Cerebellar cortex (tissue), 1 donor: ENCODE data around the gene PLEKHG4B.

Experiments
- DNase-seq: peaks from one replicate; pipeline ENCODE4 v3.0.0-alpha.2; 2015; ENCODE audit warnings: low spot score

PLEKHG4B gene

DNA sequence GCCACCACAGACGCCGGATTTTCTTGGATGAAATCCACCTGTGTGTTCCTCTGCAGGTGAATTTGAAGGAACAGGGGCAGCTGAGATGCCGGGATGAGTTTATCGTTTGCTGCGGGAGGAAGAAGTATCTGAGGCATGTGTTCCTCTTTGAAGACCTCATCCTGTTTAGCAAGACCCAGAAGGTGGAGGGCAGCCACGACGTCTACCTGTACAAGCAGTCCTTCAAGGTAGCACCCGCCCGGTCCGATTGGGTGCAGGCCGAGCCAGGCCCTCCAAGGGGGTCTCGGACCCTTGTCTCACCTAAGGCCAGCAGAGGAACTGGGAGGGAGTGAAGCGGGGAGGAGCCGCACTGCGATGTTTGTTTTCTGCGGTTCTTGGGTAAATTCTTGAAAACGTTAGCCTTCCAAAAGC lies 80.9 kb downstream of the PLEKHG4B start:
- DNase-seq: no peak

DNA sequence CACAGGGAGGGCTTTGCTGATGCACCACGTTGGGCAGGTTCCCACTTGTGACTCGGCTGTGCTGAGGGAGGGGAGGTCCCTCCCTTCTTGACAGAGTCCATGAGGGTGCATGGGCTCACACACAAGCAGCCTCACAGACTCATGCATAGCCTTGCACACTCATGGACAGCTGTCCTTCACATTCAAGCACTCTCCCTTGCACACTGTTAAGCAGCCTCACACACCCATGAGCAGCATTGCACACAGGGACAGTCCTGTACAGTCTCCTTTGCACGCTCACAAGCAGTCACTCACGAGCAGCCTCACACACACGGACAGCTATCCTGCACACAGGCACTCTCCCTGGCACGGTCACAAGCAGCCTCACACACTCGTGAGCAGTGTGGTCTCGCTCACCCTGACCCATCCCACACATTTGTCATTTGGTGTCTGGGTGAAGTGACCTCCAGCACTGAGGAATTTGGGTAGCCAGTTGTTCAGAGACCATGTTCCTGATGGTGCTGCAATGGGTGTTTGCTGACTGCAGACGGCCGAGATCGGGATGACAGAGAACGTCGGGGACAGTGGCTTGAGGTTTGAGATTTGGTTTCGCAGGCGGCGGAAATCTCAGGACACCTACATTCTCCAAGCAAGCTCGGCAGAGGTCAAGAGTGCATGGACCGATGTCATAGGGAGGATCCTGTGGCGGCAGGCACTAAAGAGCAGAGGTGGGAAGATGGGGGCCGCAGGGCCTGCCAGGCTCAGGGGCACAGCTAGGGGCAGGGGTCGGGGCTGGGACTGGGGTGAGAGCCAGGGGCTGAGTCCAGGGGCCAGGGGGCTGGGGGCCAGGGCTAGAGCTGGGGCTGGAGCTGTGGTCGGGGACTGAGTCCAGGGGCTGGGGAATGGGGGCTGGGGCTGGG lies 81.7 kb downstream of the PLEKHG4B start:
- DNase-seq: no peak

DNA sequence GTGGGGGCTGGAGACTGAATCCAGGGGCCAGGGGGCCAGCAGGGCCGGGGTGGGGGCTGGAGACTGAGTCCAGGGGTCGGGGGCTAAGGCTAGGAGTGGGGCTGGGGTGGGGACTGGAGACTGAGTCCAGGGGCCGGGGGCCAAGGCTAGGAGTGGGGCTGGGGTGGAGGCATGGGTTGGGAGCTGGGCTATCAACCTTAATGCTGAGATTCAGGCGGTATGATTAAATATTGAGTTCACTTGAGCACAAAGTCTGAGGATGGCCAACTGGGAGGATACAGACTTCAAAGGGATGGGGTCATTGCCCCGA lies 82.3 kb downstream of the PLEKHG4B start:
- DNase-seq: no peak

DNA sequence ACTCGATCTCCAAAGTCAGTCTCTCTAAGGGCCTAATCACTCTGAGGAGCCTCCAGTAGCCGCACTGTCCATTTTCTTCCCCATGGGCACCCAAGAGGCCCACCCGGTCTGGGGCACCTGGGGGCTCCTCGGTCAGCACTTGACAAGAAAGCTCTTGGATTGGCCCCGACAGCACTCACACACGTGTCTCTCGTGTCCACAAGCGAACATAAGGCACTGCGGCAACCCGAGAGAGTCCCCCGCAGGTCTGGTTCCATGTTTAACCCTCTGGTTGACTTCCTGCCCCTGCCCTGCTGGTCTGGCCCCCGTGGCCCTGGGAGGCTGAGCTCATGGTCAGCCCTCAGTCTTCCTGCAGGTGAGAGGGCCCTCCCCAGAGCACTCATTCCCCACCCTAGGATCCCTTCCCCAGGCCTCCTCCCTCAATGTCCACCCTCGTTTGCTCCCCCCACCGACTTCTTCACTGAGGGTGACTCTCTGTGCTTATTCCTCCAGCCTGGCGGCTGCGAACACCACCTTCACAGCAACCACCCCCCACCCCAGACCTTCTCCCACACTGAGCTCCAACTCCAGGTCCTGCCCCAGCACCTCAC lies 83.0 kb downstream of the PLEKHG4B start:
- DNase-seq: no peak

- no peak for DNase-seq
Measured at GRCh38 chr5:176296-176823, 84.4 kb downstream of the PLEKHG4B start.

DNA sequence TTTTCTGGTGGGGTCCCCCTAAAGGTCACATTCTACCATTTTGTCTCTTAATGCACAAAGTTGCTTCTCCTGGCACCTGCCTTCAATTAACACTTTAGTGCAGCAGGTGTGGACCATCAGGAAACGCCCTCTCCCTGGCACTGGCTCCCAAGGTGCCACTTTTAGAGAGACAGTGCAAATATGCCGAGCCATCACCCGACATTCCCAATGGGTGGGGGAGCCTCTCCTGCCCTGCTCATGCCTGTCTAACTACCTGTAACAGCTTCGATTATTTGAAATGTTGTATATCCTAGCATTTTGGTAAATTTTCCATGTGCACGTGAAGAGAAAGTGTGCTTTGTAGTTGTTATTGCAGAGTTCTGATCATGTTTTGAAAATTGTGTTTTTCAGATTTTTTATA lies 86.1 kb downstream of the PLEKHG4B start:
- no peak for DNase-seq

DNA sequence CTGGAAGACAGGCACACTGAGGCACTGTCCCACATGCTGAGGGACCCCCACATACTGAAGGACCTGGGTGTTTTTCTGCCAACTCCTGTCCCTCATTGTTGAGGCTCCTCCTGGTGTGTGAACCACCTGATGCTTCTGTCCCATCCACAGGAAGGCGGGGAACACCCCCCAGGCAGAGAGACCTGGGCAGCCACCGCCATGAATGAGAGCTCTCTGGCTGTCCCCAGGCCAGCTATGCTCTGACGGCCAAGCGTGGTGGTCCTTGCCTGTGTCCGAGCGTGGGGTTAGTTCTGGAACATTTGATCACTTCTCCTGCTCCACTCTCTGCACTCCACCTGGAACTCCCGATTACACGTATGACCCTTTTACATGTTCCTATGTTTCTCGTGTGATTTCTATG lies 87.4 kb downstream of the PLEKHG4B start:
- no peak for DNase-seq

DNA sequence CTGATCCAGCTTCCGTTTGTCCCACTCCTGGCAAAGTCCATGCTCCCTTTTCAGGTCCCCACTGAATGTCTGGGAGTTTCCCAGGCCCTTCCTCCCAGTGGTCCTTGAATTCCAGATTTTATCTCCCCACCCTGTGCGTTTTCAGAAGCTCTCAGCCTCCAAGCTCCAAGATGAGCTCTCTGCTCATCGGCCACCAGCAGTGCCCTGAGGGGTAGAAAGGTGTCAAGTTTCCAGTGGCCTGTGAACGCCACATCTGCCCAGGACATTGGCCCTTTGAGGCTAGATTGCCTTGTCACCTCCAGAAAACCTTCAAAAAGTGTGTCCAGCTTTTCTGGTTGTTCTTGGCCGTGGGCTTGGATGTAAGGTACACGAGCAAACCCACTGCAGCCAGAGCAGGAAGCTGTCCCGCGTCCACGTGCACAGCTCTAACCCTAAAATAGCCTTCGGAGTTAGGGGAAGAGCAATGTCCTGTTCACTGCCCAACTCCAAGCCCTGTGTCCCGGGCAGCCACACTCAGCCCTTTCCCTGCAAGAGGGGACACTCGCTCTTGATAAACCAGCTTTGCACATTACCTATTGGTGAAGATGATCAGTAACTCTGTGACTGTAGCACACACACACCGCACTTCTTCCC lies 88.4 kb downstream of the PLEKHG4B start:
- DNase-seq: no peak

- DNase-seq: no peak
Measured at GRCh38 chr5:181160-181559, 89.2 kb downstream of the PLEKHG4B start.

DNA sequence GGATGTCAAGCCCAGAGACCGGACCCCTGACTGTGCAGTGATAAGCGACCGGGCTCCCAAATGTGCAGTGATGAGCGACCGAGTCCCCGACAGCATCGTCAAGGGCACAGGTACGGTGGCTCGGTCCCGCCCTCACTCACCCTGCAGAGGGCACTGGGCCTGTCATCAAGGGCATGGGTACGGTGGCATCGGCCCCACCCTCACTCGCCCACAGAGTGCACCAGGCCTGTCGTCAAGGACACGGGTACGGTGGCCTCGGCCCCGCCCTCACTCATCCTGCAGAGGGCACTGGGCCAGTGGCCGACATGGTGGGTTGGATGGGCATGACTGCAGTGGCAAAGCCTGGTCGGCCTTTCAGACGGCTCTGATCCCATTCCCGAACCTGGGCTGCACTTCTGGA lies 89.6 kb downstream of the PLEKHG4B start:
- no peak for DNase-seq

DNA sequence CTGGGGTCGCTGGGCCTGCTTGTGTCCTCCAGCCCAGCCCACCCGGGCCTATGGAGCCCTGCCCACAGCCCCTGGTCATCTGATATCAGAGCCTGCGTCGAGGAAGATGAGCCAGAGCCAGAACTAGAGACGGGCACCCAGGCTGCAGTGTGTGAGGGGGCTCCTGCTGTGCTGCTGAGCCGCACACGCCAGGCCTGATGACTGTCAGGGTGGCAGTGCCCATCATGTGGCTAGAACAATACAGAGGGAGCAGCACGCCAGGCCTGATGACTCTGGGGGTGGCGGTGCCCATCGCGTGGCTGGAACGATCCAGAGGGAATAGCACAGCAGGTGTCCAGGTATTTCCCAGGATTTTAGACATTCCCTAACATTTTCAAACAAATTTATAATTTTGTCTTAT lies 90.2 kb downstream of the PLEKHG4B start:
- no peak for DNase-seq

GRCh38 chr5:184471-184870 lies 92.5 kb downstream of the PLEKHG4B start:
- no peak for DNase-seq

DNA sequence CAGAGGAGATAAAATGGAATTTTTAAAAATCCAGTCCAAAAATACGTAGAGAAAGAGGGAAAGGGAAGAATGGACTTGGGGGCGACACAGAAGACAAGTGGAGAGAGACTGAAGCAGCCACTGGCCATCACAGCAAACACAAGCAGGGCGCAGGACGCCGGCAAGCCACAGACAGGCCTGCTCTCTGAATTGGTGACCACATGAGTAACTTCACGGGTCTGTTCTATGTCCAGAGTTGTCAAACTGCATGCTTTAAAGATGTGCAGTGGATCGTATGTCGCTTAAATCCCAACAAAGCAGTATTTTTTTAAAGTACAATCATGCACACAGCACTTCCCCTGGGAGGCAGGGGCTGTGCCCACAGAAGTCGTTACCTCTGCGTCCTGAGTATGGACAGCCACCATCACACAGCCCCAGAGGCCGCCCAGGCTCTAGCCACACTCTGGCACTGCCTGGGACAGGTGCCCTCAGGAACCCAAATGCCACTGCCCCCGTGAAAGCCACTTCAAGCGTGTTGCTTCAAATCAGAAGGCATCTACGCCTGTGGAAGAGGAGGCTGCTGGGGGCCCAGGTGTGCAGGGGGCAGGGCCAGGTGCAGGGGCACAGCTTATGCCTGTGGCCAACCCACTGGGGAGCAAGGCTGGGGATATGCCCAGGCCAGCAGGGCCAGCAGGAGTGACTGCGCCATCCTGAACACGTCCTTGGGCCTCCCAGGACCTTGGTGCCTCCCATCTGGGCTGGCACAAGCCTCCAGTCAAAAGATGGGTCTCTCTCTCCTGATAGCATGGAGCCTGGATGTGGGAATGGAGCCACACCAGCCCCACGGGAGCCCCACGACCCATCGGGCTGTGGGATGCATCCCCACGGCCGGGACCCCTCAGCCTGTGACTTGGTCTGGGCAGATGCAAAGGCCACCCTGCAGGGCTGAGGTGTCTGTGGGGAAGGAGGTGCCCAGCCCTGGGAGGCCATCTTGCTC lies 93.4 kb downstream of the PLEKHG4B start:
- DNase-seq: no peak

- DNase-seq: no peak
Measured at GRCh38 chr5:186091-187041, 94.4 kb downstream of the PLEKHG4B start.

DNA sequence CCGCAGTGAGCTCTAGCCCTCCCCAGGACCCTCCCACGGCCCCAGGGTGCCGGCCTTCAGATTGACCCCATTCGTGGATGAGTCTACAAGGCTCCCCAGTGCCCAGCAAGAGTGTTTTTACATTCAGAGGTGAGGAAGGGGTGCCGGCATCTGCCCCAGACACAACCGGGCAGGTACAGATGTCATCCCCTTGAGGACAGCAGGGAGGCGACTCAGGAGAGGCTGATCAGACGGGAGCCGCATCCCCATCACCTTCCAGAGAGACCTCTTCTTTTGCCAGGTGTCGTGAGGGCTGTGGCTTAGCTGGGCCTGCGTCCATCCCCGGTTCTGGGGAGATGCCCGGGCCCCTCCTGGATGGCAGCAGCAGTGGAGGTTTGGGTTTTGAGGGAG lies 95.1 kb downstream of the PLEKHG4B start:
- no peak for DNase-seq

DNA sequence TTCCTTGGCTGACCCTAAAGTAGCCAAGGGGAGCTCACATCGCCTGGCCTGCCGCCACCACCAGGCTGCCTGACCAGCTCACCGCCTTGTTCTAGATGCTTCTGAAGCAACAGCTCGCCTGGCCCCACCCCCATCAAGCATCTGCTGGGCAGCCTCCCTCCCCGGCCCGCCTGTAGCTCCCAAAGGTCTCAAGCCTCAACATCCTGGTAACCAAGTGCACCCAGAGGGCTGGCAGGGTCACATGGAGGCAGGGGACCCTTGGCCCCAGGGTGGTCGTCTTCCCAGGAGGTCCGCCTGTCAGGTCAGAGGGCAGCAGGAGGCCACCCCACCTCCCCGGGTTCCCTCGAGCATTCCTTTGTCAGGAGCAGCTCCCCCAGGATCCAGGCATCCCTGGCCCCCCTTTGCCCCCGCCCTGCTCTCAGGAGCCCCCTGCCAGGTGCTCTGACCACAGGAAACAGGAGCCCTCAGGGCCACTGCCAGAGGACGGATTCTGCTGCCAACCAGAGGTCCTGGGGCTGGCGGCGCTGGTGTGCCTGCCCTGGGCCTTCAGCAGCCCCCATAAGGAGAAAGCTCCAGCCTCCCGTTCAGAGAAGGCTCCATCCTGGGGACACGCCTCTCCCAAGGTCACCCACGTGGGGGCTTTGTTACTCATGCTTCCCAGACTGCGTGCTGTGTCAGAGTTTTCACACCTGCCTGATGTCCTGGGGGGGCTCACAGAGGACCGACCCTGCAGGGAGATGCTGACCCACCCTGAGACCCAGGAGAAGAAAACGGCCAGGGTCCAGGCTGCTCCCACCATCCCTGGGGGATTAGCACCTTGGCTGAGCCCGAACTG lies 95.9 kb downstream of the PLEKHG4B start:
- no peak for DNase-seq

GRCh38 chr5:188488-189481 lies 96.8 kb downstream of the PLEKHG4B start:
- DNase-seq: peak; percentile 89

- DNase-seq: no peak
Measured at GRCh38 chr5:189486-189885, 97.5 kb downstream of the PLEKHG4B start.

DNA sequence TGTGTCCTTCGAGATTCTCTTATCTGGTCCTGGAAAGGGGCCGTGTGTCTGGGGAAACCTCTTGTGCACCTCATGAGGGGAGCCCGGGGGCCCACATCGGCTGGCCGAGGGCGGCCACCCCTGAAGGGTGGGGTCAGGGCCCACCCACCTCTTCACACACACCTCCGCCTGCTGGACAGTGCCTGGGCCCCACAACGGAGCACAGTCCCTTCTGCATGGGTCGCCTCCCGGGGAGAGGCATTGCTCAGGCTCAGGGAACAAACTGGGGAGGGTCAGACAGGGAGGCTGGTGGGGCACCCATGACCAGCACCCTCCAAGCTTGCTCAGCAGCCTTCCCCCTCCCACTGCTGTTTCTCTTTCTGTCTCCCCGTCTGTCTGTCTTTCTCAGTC lies 98.0 kb downstream of the PLEKHG4B start:
- no peak for DNase-seq
